22Rv1 (cell line): Measurements from ENCODE around the gene FRMD3.

ENCODE experiments used
- H3K27ac ChIP-seq: fragments of 450-650 bp; 2 replicates; pipeline ENCODE4 v1.5.1; 2017
- CTCF ChIP-seq: fragments of 450-650 bp; IDR thresholded peaks from 2 replicates; pipeline ENCODE4 v1.5.1; 2017; ENCODE audit warnings: mild to moderate bottlenecking
- ZFX ChIP-seq: fragments of 450-650 bp; IDR thresholded peaks from 2 replicates; pipeline ENCODE4 v1.6.1; 2017; ENCODE audit warnings: antibody characterized with exemption, borderline replicate concordance

The FRMD3 gene

GRCh38 chr9:83538172-83538889 is at the start of gene FRMD3:
TSS of gene FRMD3 (minus strand) at chr9:83538401. CDS start at chr9:83538231, 170 bp downstream.
- H3K27ac ChIP-seq, result no peak within 1 kb of the TSS
- TF ChIP-seq ZFX (no peak), CTCF (peak; percentile 70)

GRCh38 chr9:83584995-83585394 is 46.8 kb upstream of the FRMD3 start:
- H3K27ac ChIP-seq, result no peak overlapping the region
- TF ChIP-seq ZFX (no peak), CTCF (no peak)

GRCh38 chr9:83583151-83584014 is 45.2 kb upstream of the FRMD3 start:
- H3K27ac ChIP-seq, result no peak overlapping the region
- TF ChIP-seq ZFX (no peak), CTCF (peak; percentile 85)

- TF ChIP-seq CTCF (no peak), ZFX (no peak)
Measured at GRCh38 chr9:83582029-83582428, 43.8 kb upstream of the FRMD3 start.

GRCh38 chr9:83574482-83574881 is 36.3 kb upstream of the FRMD3 start:
- TF ChIP-seq ZFX (no peak), CTCF (no peak)
- H3K27ac ChIP-seq, result no peak overlapping the region

More at GRCh38 chr9:83582029-83582428, 43.8 kb upstream of the FRMD3 start:
- H3K27ac ChIP-seq, result no peak overlapping the region

GRCh38 chr9:83572524-83572923 is 34.3 kb upstream of the FRMD3 start:
- TF ChIP-seq ZFX, result no peak
- TF ChIP-seq CTCF, result no peak
- H3K27ac ChIP-seq, result no peak overlapping the region

- TF ChIP-seq ZFX (no peak), CTCF (no peak)
Measured at GRCh38 chr9:83570359-83570758, 32.2 kb upstream of the FRMD3 start.

More at GRCh38 chr9:83570359-83570758, 32.2 kb upstream of the FRMD3 start:
- no peak overlapping the region for H3K27ac ChIP-seq
